Activated naive CD8-positive, alpha-beta T cell treated with anti-CD3 and anti-CD28 coated beads for 36 hours (primary cell): ENCODE measurements around the gene ARMC8. TPM values are rescaled to one million over a fixed set of nuclear protein-coding genes. Genes with fewer than 3 reads are reported as not detected.

ENCODE experiments used
- DNase-seq: peaks from one replicate; pipeline ENCODE4 v3.0.0; 2021
- H3K27ac Mint-ChIP-seq: one replicate; pipeline ENCODE4 v1.8.0; 2022; ENCODE audit warnings: mild to moderate bottlenecking, moderate library complexity, mixed read lengths
- H3K27me3 Mint-ChIP-seq: one replicate; pipeline ENCODE4 v1.8.0; 2022; ENCODE audit warnings: mild to moderate bottlenecking, mixed read lengths
- H3K36me3 Mint-ChIP-seq: one replicate; pipeline ENCODE4 v1.8.0; 2021; ENCODE audit warnings: mild to moderate bottlenecking, mixed read lengths
- H3K4me1 Mint-ChIP-seq: one replicate; pipeline ENCODE4 v1.8.0; 2021; ENCODE audit warnings: mixed read lengths
- H3K4me3 Mint-ChIP-seq: one replicate; pipeline ENCODE4 v1.8.0; 2022; ENCODE audit warnings: mild to moderate bottlenecking, moderate library complexity, mixed read lengths
- H3K9me3 Mint-ChIP-seq: one replicate; pipeline ENCODE4 v1.8.0; 2022; ENCODE audit warnings: mixed read lengths
- total RNA-seq, 2 experiments: library from RNA; stranded (reverse); gene quantifications; one replicate each; pipeline ENCODE4 v1.2.3, GENCODE V29; 2021

The ARMC8 gene
- total RNA-seq, 2 experiments from 2014 or later, result 43.0 to 45.6 TPM

- peaks cover 29% of the 10 kb centered on the region for H3K36me3 Mint-ChIP-seq
- no peak overlapping the region for H3K4me3 Mint-ChIP-seq
- no peak overlapping the region for H3K27ac Mint-ChIP-seq
- H3K9me3 Mint-ChIP-seq, result no peaks in the 10 kb centered on the region
- DNase-seq, result no peak
- no peaks in the 10 kb centered on the region for H3K27me3 Mint-ChIP-seq
- H3K4me1 Mint-ChIP-seq, result peaks cover 42% of the 10 kb centered on the region
Observed at GRCh38 chr3:138220242-138220641, 33.1 kb downstream of the ARMC8 start.

DNA sequence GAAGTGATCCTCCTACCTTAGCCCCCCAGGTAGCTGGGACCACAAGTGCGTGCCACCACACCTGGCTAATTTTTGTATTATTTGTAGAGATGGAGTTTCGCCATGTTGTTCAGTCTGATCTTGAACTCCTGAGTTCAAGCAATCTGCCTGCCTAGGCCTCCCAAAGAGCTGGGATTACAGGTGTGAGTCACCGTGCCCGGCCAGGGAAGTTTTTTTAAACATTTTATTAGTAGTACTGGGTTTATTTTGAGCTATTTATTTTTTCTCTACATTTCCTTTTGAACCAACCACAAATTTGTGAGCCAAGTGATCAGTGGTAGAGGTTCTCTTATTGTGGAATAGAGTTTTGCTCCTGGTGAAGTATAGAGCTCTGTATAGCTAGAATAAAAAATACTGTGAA is 33.7 kb downstream of the ARMC8 start:
- Mint-ChIP-seq H3K4me1 (peaks cover 44% of the 10 kb centered on the region), H3K36me3 (peaks cover 34% of the 10 kb centered on the region), H3K9me3 (no peaks in the 10 kb centered on the region), H3K4me3 (no peak overlapping the region), H3K27me3 (no peaks in the 10 kb centered on the region), H3K27ac (no peak overlapping the region)
- DNase-seq, result no peak

DNA sequence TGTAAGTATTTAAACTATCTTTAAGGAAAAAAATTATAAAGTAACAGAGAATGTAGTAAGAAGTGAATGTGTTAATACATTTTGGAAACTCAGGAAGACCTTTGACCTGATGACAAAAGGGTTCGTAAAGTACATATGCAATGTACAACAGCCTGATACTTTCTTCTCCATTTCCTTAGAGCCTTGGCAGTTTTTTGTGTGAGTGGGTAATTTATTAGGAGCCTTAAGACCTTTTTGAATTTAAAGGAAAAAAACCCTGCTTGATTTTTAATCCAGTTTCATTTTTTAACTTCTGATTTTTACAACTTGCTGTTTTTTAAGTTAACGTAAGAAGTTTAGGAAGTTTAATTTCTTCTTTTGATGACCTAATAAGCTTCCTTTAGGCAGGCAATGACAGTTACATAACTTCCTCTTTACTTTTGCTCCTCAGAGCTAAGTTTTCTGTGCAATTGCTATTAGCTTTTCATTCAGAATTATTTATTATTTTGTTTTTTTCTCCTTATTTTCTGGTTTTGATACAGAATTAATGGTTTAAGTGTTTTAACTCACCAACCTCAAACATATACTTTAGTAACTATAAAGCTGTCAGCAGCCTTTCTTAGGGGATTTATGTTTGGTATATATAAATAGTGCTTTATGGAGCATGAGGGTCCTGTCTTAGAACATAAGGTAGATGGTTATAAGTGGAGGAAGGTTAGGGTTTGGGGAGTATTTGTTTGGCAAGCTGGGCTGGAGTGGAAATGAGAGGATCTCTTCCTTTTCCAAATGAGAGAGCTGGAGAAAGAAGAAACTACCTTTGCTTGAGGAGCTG is 35.2 kb downstream of the ARMC8 start:
- H3K27me3 Mint-ChIP-seq, result no peaks in the 10 kb centered on the region
- H3K4me3 Mint-ChIP-seq, result no peak overlapping the region
- H3K9me3 Mint-ChIP-seq, result no peaks in the 10 kb centered on the region
- peaks cover 40% of the 10 kb centered on the region for H3K36me3 Mint-ChIP-seq
- no peak for DNase-seq
- H3K27ac Mint-ChIP-seq, result peak overlapping the region; percentile 58
- H3K4me1 Mint-ChIP-seq, result peaks cover 44% of the 10 kb centered on the region

GRCh38 chr3:138222942-138223287 is 35.8 kb downstream of the ARMC8 start:
- Mint-ChIP-seq H3K27me3 (no peaks in the 10 kb centered on the region), H3K9me3 (no peaks in the 10 kb centered on the region), H3K36me3 (peaks cover 42% of the 10 kb centered on the region), H3K27ac (peak overlapping the region; percentile 58), H3K4me3 (no peak overlapping the region), H3K4me1 (peaks cover 40% of the 10 kb centered on the region)
- DNase-seq, result no peak

GRCh38 chr3:138227650-138228049 is 40.5 kb downstream of the ARMC8 start:
- H3K9me3 Mint-ChIP-seq, result no peaks in the 10 kb centered on the region
- H3K4me1 Mint-ChIP-seq, result peaks cover 21% of the 10 kb centered on the region
- no peak overlapping the region for H3K27ac Mint-ChIP-seq
- H3K4me3 Mint-ChIP-seq, result no peak overlapping the region
- H3K27me3 Mint-ChIP-seq, result no peaks in the 10 kb centered on the region
- DNase-seq, result no peak
- peaks cover 47% of the 10 kb centered on the region for H3K36me3 Mint-ChIP-seq

DNA sequence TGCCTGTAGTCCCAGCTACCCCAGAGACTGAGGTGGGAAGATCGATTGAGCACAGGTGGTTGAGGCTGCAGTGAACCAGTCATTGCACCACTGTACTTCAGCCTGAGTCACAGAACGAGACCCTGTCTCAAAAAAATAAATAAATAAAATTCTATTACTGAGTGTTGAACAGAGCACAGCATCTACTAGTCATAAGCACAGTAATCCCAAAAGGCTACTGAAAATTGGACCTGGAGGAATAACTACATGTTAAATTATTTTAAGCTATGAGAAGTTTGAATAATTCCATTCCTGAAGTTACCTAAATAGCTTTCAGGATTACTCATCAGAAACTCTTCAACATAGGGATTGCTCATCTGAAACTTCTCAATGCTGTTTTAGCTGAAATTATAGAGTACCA is 43.4 kb downstream of the ARMC8 start:
- H3K27ac Mint-ChIP-seq, result peak overlapping the region; percentile 20
- peaks cover 41% of the 10 kb centered on the region for H3K36me3 Mint-ChIP-seq
- no peak for DNase-seq
- no peaks in the 10 kb centered on the region for H3K27me3 Mint-ChIP-seq
- peaks cover 22% of the 10 kb centered on the region for H3K4me1 Mint-ChIP-seq
- no peaks in the 10 kb centered on the region for H3K9me3 Mint-ChIP-seq
- H3K4me3 Mint-ChIP-seq, result no peak overlapping the region

DNA sequence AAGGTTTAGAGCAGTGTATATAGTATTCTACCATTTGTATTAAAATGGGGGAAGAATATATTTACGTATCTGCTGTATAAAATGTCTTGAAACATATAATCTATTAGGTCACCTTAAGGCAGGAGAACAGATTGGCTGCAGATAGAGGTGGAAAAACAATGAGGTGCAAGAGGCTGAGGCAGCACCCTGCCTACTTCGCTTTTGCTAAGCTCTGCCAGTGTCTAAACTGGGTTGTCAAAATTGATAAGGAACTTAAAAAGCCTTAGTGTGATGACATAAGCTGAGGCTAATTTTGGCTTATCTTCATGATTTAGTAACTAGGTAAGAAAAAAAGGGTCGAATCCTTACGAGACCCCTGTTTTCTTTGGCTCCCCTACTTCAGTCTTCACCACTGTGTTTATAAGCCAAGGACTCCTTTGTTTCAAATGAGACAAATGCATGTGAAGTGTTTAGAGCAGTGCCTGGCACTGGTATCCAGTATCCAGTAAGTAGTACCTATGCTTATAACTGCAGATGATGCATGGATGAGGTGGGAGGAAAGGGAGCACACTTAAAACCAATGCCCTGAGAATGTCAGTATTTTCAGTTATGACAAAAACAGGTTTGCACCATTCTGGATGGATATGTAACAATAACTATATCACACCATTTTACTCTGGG is 45.7 kb downstream of the ARMC8 start:
- no peak for DNase-seq
- H3K27me3 Mint-ChIP-seq, result no peaks in the 10 kb centered on the region
- H3K4me3 Mint-ChIP-seq, result no peak overlapping the region
- H3K27ac Mint-ChIP-seq, result no peak overlapping the region
- no peaks in the 10 kb centered on the region for H3K9me3 Mint-ChIP-seq
- H3K36me3 Mint-ChIP-seq, result peaks cover 35% of the 10 kb centered on the region
- H3K4me1 Mint-ChIP-seq, result peaks cover 21% of the 10 kb centered on the region

- Mint-ChIP-seq H3K4me1 (peaks cover 19% of the 10 kb centered on the region), H3K9me3 (no peaks in the 10 kb centered on the region), H3K27me3 (no peaks in the 10 kb centered on the region), H3K27ac (peak overlapping the region; percentile 26), H3K36me3 (peaks cover 33% of the 10 kb centered on the region), H3K4me3 (no peak overlapping the region)
- DNase-seq, result no peak
Observed at GRCh38 chr3:138234401-138235179, 47.5 kb downstream of the ARMC8 start.

- H3K27ac Mint-ChIP-seq, result no peak overlapping the region
- H3K4me3 Mint-ChIP-seq, result no peak overlapping the region
- H3K27me3 Mint-ChIP-seq, result no peaks in the 10 kb centered on the region
- no peaks in the 10 kb centered on the region for H3K9me3 Mint-ChIP-seq
- H3K4me1 Mint-ChIP-seq, result peaks cover 8% of the 10 kb centered on the region
- H3K36me3 Mint-ChIP-seq, result peaks cover 19% of the 10 kb centered on the region
- no peak for DNase-seq
Observed at GRCh38 chr3:138238711-138239110, 51.6 kb downstream of the ARMC8 start.

DNA sequence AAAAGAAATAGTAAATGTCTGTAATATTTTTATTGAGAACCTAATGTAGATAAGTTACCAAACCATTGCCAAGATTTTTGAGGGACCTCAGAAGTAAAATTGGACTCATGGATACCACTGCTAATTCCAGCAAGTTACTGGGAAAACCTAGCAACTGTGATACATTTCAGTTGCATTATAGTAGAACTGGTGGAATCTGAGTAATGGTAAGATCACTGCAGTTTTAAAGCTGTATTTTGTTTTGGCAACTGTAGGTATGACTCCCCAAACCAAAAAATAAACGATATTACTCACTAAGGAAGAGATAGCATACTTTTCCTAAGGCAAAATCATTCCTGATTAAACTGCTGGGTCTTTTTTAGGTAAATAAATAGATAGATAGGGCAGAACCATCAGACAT is 54.0 kb downstream of the ARMC8 start:
- Mint-ChIP-seq H3K4me3 (no peak overlapping the region), H3K4me1 (no peaks in the 10 kb centered on the region), H3K9me3 (no peaks in the 10 kb centered on the region), H3K27me3 (no peaks in the 10 kb centered on the region), H3K36me3 (peaks cover 17% of the 10 kb centered on the region), H3K27ac (no peak overlapping the region)
- no peak for DNase-seq

- Mint-ChIP-seq H3K9me3 (no peaks in the 10 kb centered on the region), H3K27ac (no peak overlapping the region), H3K4me3 (no peak overlapping the region), H3K27me3 (no peaks in the 10 kb centered on the region), H3K4me1 (no peaks in the 10 kb centered on the region), H3K36me3 (peaks cover 16% of the 10 kb centered on the region)
- no peak for DNase-seq
Observed at GRCh38 chr3:138241676-138242075, 54.6 kb downstream of the ARMC8 start.

DNA sequence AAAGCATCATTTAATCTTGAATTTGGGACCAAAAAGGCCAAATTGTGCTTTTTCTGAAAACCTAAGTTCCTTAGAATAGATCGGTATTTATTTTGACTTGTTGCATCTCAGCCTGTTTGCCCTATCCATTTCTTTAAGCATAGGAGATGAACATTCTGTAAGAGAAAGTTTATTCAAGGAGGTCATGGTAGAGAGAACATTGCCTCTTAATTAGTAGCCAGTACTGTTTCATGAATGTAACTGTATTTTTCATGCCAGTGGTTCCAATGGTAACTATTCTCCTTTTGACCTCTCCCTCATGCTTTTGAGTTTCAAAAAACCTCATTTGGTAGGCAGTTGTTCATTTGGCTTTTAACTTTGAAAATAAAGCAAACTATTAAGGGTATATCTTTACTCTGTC is 55.4 kb downstream of the ARMC8 start:
- Mint-ChIP-seq H3K4me1 (no peaks in the 10 kb centered on the region), H3K27me3 (no peaks in the 10 kb centered on the region), H3K9me3 (no peaks in the 10 kb centered on the region), H3K27ac (no peak overlapping the region), H3K36me3 (peaks cover 17% of the 10 kb centered on the region), H3K4me3 (no peak overlapping the region)
- DNase-seq, result no peak

DNA sequence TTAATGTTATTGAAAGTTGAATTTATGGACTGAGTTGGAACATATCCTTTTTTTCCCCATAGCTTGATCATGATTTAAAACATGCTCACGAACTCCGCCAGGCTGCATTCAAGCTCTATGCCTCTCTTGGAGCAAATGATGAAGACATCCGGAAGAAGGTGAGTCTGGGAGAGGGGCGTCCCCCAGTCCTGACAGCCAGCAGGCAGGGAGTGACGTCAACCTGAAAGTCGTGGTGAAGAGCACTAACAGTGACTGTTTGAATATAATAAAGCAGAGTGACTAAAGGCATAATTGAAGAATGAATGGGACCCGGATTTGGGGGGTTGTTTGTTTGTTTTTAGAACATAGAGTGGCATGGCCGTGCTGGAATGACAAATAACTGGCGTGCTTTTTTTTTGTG is 57.9 kb downstream of the ARMC8 start:
- DNase-seq, result no peak
- Mint-ChIP-seq H3K4me3 (no peak overlapping the region), H3K27ac (no peak overlapping the region), H3K36me3 (peaks cover 26% of the 10 kb centered on the region), H3K27me3 (no peaks in the 10 kb centered on the region), H3K4me1 (no peaks in the 10 kb centered on the region), H3K9me3 (no peaks in the 10 kb centered on the region)

- Mint-ChIP-seq H3K4me3 (no peak overlapping the region), H3K36me3 (peaks cover 26% of the 10 kb centered on the region), H3K27me3 (no peaks in the 10 kb centered on the region), H3K9me3 (no peaks in the 10 kb centered on the region), H3K27ac (no peak overlapping the region), H3K4me1 (no peaks in the 10 kb centered on the region)
- no peak for DNase-seq
Observed at GRCh38 chr3:138249636-138250035, 62.5 kb downstream of the ARMC8 start.

- no peak overlapping the region for H3K27ac Mint-ChIP-seq
Observed at GRCh38 chr3:138253609-138254008, 66.5 kb downstream of the ARMC8 start.

More at GRCh38 chr3:138253609-138254008, 66.5 kb downstream of the ARMC8 start:
- no peaks in the 10 kb centered on the region for H3K9me3 Mint-ChIP-seq
- DNase-seq, result no peak
- H3K4me3 Mint-ChIP-seq, result no peak overlapping the region
- H3K36me3 Mint-ChIP-seq, result peaks cover 13% of the 10 kb centered on the region
- H3K27me3 Mint-ChIP-seq, result no peaks in the 10 kb centered on the region
- H3K4me1 Mint-ChIP-seq, result peaks cover 11% of the 10 kb centered on the region
